Endothelial cell (in vitro differentiated cells): ENCODE results near the gene COL15A1. TPM values are rescaled to one million over a fixed set of nuclear protein-coding genes. Genes with fewer than 3 reads are reported as not detected.

Source experiments
- DNase-seq: peaks from one replicate; pipeline ENCODE4 v3.0.0; 2021; ENCODE audit warnings: low spot score
- H3K27ac Mint-ChIP-seq: one replicate; pipeline ENCODE4 v1.8.0; 2021; ENCODE audit warnings: mixed read lengths, inconsistent platforms; ENCODE audit not compliant: unreplicated experiment
- H3K27me3 Mint-ChIP-seq: one replicate; pipeline ENCODE4 v1.8.0; 2021; ENCODE audit warnings: mild to moderate bottlenecking, moderate library complexity, mixed read lengths, inconsistent platforms; ENCODE audit not compliant: unreplicated experiment
- H3K36me3 Mint-ChIP-seq: one replicate; pipeline ENCODE4 v1.8.0; 2021; ENCODE audit warnings: mild to moderate bottlenecking, low read depth, mixed read lengths, inconsistent platforms; ENCODE audit not compliant: unreplicated experiment
- H3K4me1 Mint-ChIP-seq: one replicate; pipeline ENCODE4 v1.8.0; 2021; ENCODE audit warnings: mild to moderate bottlenecking, mixed read lengths, inconsistent platforms; ENCODE audit not compliant: unreplicated experiment
- H3K4me3 Mint-ChIP-seq: one replicate; pipeline ENCODE4 v1.8.0; 2021; ENCODE audit warnings: mild to moderate bottlenecking, mixed read lengths, inconsistent platforms; ENCODE audit not compliant: unreplicated experiment
- H3K9me3 Mint-ChIP-seq: one replicate; pipeline ENCODE4 v1.8.0; 2021; ENCODE audit warnings: mixed read lengths, inconsistent platforms; ENCODE audit not compliant: unreplicated experiment
- CTCF ChIP-seq: fragments of 200-600 bp; sonication (generic); IDR thresholded peaks from one replicate; pipeline ENCODE4 v1.5.0; 2021; ENCODE audit warnings: antibody characterized with exemption; ENCODE audit not compliant: unreplicated experiment
- total RNA-seq: library from RNA; stranded (reverse); fragmentation: NEBNext Ultra II Directional; extraction: Animal tissue kit (Norgen Biotek cat#: 25700); gene quantifications from one replicate; pipeline ENCODE4 v1.2.1, GENCODE V29; 2021; ENCODE audit not compliant: unreplicated experiment

Gene COL15A1
- total RNA-seq, 1 donor from 2014 or later, result 24.0 TPM

GRCh38 chr9:98941946-98942523, 1.7 kb upstream of the COL15A1 start:
- no peak for DNase-seq
- no peaks in the 10 kb centered on the region for H3K36me3 Mint-ChIP-seq
- H3K4me3 Mint-ChIP-seq, result no peak overlapping the region
- peaks cover 44% of the 10 kb centered on the region for H3K4me1 Mint-ChIP-seq
- H3K9me3 Mint-ChIP-seq, result no peaks in the 10 kb centered on the region
- no peak overlapping the region for H3K27ac Mint-ChIP-seq
- TF ChIP-seq CTCF, result no peak
- H3K27me3 Mint-ChIP-seq, result peaks cover 4% of the 10 kb centered on the region

GRCh38 chr9:98942906-98943681, 613 bp upstream of the COL15A1 start:
- Mint-ChIP-seq H3K27me3 (peaks cover 4% of the 10 kb centered on the region), H3K9me3 (no peaks in the 10 kb centered on the region), H3K4me1 (peaks cover 44% of the 10 kb centered on the region), H3K27ac (no peak overlapping the region), H3K36me3 (no peaks in the 10 kb centered on the region), H3K4me3 (peak overlapping the region; percentile 84)
- TF ChIP-seq CTCF, result no peak
- DNase-seq, result no peak

GRCh38 chr9:98944057-98944733, 488 bp downstream of the COL15A1 start:
- DNase-seq, result peak; percentile 24
- TF ChIP-seq CTCF, result no peak
- Mint-ChIP-seq H3K9me3 (no peaks in the 10 kb centered on the region), H3K27ac (no peak overlapping the region), H3K27me3 (peaks cover under 1% of the 10 kb centered on the region), H3K4me3 (peak overlapping the region; percentile 92), H3K4me1 (peaks cover 36% of the 10 kb centered on the region), H3K36me3 (no peaks in the 10 kb centered on the region)

- TF ChIP-seq CTCF, result no peak
- Mint-ChIP-seq H3K36me3 (no peaks in the 10 kb centered on the region), H3K27me3 (no peaks in the 10 kb centered on the region), H3K9me3 (no peaks in the 10 kb centered on the region), H3K27ac (no peak overlapping the region), H3K4me3 (peak overlapping the region; percentile 92), H3K4me1 (peaks cover 31% of the 10 kb centered on the region)
- DNase-seq, result no peak
Observed at GRCh38 chr9:98944734-98945074, 997 bp downstream of the COL15A1 start.

- DNase-seq, result no peak
- no peak overlapping the region for H3K27ac Mint-ChIP-seq
- H3K27me3 Mint-ChIP-seq, result peaks cover 4% of the 10 kb centered on the region
- H3K36me3 Mint-ChIP-seq, result no peaks in the 10 kb centered on the region
- TF ChIP-seq CTCF, result no peak
- no peaks in the 10 kb centered on the region for H3K9me3 Mint-ChIP-seq
- H3K4me1 Mint-ChIP-seq, result peaks cover 21% of the 10 kb centered on the region
- no peak overlapping the region for H3K4me3 Mint-ChIP-seq
Observed at GRCh38 chr9:98949565-98949964, 5.9 kb downstream of the COL15A1 start.
